SK-N-MC (cell line): Measurements from ENCODE around the gene ZMIZ1.

Source experiments
- EZH2 ChIP-seq: fragments of 200-600 bp; sonication (generic); IDR thresholded peaks from one replicate; pipeline ENCODE4 v1.6.1; 2017; ENCODE audit warnings: antibody characterized with exemption
- FOXP2 ChIP-seq: optimal IDR thresholded peaks from 2 replicates; pipeline ENCODE3; 2011; ENCODE audit warnings: mild to moderate bottlenecking, moderate library complexity; ENCODE audit not compliant: insufficient read depth; ENCODE audit errors: extremely low read length, control extremely low read depth
- POLR2AphosphoS5 ChIP-seq: IDR thresholded peaks from 2 replicates; pipeline ENCODE4 v1.6.1; 2012; ENCODE audit warnings: mild to moderate bottlenecking, low read depth, low read length, borderline replicate concordance

DNA sequence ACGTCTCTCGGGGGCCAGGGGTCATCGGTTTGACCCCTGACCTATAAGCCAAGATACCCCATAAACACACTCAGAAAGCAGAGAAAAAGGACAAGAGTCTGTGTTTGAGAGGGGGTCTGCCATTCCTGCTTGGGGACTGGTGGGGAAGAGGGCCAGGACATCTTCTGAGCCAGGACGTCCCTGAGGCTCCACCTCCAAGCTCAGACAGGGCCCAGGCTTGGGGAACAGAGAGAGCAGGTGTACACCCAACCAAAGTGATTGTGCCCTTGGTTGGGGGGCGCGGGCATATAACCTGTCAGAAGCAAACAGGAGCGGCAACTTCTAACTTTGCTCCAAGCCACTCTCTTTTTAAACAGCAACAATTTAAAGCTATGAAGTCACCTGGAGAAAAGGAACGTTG is 244.6 kb downstream of the ZMIZ1 start:
- no peak for TF ChIP-seq POLR2AphosphoS5
- TF ChIP-seq EZH2: no peak
- TF ChIP-seq FOXP2: no peak
